H1 (cell line): ENCODE data around the gene SLC12A8. TPM values are rescaled to one million over a fixed set of nuclear protein-coding genes. Genes with fewer than 3 reads are reported as not detected.
A peak's percentile ranks its signal among the peaks of the same experiment; 100 is the strongest.

ENCODE experiments used
- CTCF ChIA-PET: fragments of 300-600 bp; sonication (Branson Sonifier 250); formaldehyde crosslinking; loops from one replicate; lab custom pipeline; 2021; ENCODE audit not compliant: partially characterized antibody; lab: Charles Lee
- POLR2A ChIA-PET: fragments of 300-600 bp; sonication (Branson Sonifier 250); formaldehyde crosslinking; loops from one replicate; lab custom pipeline; 2021; ENCODE audit warnings: inconsistent platforms; ENCODE audit not compliant: partially characterized antibody; lab: Charles Lee
- DNase-seq, 2 experiments: peaks; one replicate each; pipeline versions ENCODE4 v3.0.0 to v3.0.0-alpha.2; 2010 to 2022; ENCODE audit warnings: low spot score in 2 of 2, low read depth in 1 of 2, mixed read lengths in 1 of 2
- FAIRE-seq: peaks from 2 replicates; lab custom pipeline; 2011; peaks lifted over from hg19 to GRCh38; lab: Jason Lieb, UNC
- H2AFZ ChIP-seq: 2 replicates; pipeline ENCODE4 v1.8.1; 2012; ENCODE audit warnings: low read length, inconsistent platforms
- H2AK5ac ChIP-seq: 2 replicates; pipeline ENCODE4 v1.6.1; 2013; ENCODE audit warnings: low read depth, low read length
- H2BK120ac ChIP-seq: replicated peaks from 2 replicates; pipeline ENCODE3; 2013; ENCODE audit warnings: low read depth, low read length, inconsistent platforms
- H2BK12ac ChIP-seq: 2 replicates; pipeline ENCODE4 v1.6.1; 2013; ENCODE audit warnings: low read depth, low read length
- H2BK15ac ChIP-seq: 2 replicates; pipeline ENCODE4 v1.6.1; 2013; ENCODE audit warnings: low read length
- H2BK20ac ChIP-seq: 2 replicates; pipeline ENCODE4 v1.6.1; 2013; ENCODE audit warnings: low read length
- H2BK5ac ChIP-seq: 2 replicates; pipeline ENCODE4 v1.6.1; 2013; ENCODE audit warnings: low read depth, low read length
- H3K14ac ChIP-seq: 2 replicates; pipeline ENCODE4 v1.6.1; 2013; ENCODE audit warnings: inconsistent platforms; ENCODE audit not compliant: insufficient read length
- H3K18ac ChIP-seq: 2 replicates; pipeline ENCODE4 v1.6.1; 2013; ENCODE audit warnings: low read length; ENCODE audit errors: extremely low read depth
- H3K23ac ChIP-seq: 2 replicates; pipeline ENCODE4 v1.6.1; 2013; ENCODE audit warnings: inconsistent platforms; ENCODE audit not compliant: insufficient read length
- H3K23me2 ChIP-seq: 2 replicates; pipeline ENCODE4 v1.6.1; 2013; ENCODE audit warnings: low read depth, low read length
- H3K27ac ChIP-seq: 2 replicates; pipeline ENCODE4 v1.6.1; 2011; ENCODE audit warnings: low read depth, low read length, inconsistent platforms
- H3K27me3 ChIP-seq, 4 experiments: replicated peaks in 1 of 4; 1 replicate in 1 of 4; 2 replicates in 3 of 4; pipeline versions ENCODE4 v1.6.1 to v1.8.1; 2011 to 2013; ENCODE audit warnings: low read length in 3 of 4, mild to moderate bottlenecking in 3 of 4, inconsistent platforms in 2 of 4, mixed read lengths in 2 of 4, moderate library complexity in 1 of 4; ENCODE audit not compliant: control insufficient read depth in 3 of 4, insufficient read depth in 3 of 4; ENCODE audit errors: extremely low read depth in 1 of 4
- H3K36me3 ChIP-seq, 4 experiments: 2 replicates each; pipeline versions ENCODE4 v1.6.1 to v1.8.1; 2011 to 2013; ENCODE audit warnings: mild to moderate bottlenecking in 4 of 4, low read length in 3 of 4, moderate library complexity in 2 of 4, control low read depth in 1 of 4, inconsistent platforms in 1 of 4; ENCODE audit not compliant: insufficient read depth in 4 of 4, control insufficient read depth in 2 of 4
- H3K4ac ChIP-seq: replicated peaks from 2 replicates; pipeline ENCODE3; 2013; ENCODE audit warnings: low read length, low read depth, mixed read lengths, inconsistent platforms; ENCODE audit not compliant: insufficient read length
- H3K4me1 ChIP-seq, 4 experiments: replicated peaks in 1 of 4; 1 replicate in 1 of 4; 2 replicates in 3 of 4; pipeline versions ENCODE4 v1.6.1 to v1.8.1; 2011 to 2013; ENCODE audit warnings: low read length in 3 of 4, inconsistent platforms in 2 of 4, mixed read lengths in 1 of 4; ENCODE audit not compliant: insufficient read depth in 4 of 4, control insufficient read depth in 3 of 4
- H3K4me2 ChIP-seq, 2 experiments: 2 replicates each; pipeline versions ENCODE4 v1.6.1 to v1.8.1; 2011 to 2013; ENCODE audit warnings: low read depth in 2 of 2, low read length in 2 of 2, control low read depth in 1 of 2, inconsistent platforms in 1 of 2, mild to moderate bottlenecking in 1 of 2; ENCODE audit not compliant: insufficient read depth in 1 of 2
- H3K4me3 ChIP-seq, 4 experiments: fragments of 200-600, 300-600 bp in 1 of 4; sonication (generic), shearing (Covaris generic), sonication (Bioruptor Twin) in 1 of 4; 2 replicates each; pipeline versions ENCODE4 v1.5.1 to v1.8.1; 2011 to 2016; ENCODE audit warnings: low read length in 4 of 4, low read depth in 3 of 4, control low read depth in 2 of 4, inconsistent platforms in 2 of 4, mild to moderate bottlenecking in 2 of 4, mixed read lengths in 1 of 4, moderate library complexity in 1 of 4; ENCODE audit not compliant: insufficient read depth in 2 of 4; ENCODE audit errors: extremely low read depth in 1 of 4
- H3K56ac ChIP-seq: replicated peaks from 2 replicates; pipeline ENCODE3; 2013; ENCODE audit warnings: low read depth, mild to moderate bottlenecking, mixed read lengths, low read length, inconsistent platforms; ENCODE audit not compliant: insufficient read length
- H3K79me1 ChIP-seq: 2 replicates; pipeline ENCODE4 v1.6.1; 2013; ENCODE audit warnings: low read depth, low read length, control low read depth
- H3K79me2 ChIP-seq, 2 experiments: 2 replicates each; pipeline versions ENCODE4 v1.6.1 to v1.8.1; 2012 to 2013; ENCODE audit warnings: low read length in 2 of 2, mild to moderate bottlenecking in 2 of 2, inconsistent platforms in 1 of 2; ENCODE audit not compliant: insufficient read depth in 2 of 2, control insufficient read depth in 1 of 2
- H3K9ac ChIP-seq, 4 experiments: replicated peaks in 1 of 4; 1 replicate in 1 of 4; 2 replicates in 3 of 4; pipeline versions ENCODE4 v1.6.1 to v1.8.1; 2011 to 2013; ENCODE audit warnings: low read depth in 3 of 4, low read length in 3 of 4, control low read depth in 2 of 4, mild to moderate bottlenecking in 2 of 4, moderate library complexity in 2 of 4, inconsistent platforms in 1 of 4; ENCODE audit errors: extremely low read depth in 1 of 4
- H3K9me3 ChIP-seq, 2 experiments: 2 replicates each; pipeline versions ENCODE4 v1.6.1 to v1.8.1; 2012 to 2013; ENCODE audit warnings: mild to moderate bottlenecking in 2 of 2, moderate library complexity in 2 of 2, control low read depth in 1 of 2, inconsistent platforms in 1 of 2, low read depth in 1 of 2, low read length in 1 of 2, mixed read lengths in 1 of 2; ENCODE audit not compliant: insufficient read depth in 2 of 2
- H4K20me1 ChIP-seq, 2 experiments: replicated peaks in 1 of 2; 2 replicates each; pipeline versions ENCODE3 to v1.8.1; 2011 to 2013; ENCODE audit warnings: inconsistent platforms in 2 of 2, low read length in 2 of 2, mild to moderate bottlenecking in 1 of 2; ENCODE audit not compliant: insufficient read depth in 2 of 2, control insufficient read depth in 1 of 2
- H4K5ac ChIP-seq: 2 replicates; pipeline ENCODE4 v1.6.1; 2013; ENCODE audit warnings: low read length, low read depth, mixed read lengths, inconsistent platforms; ENCODE audit not compliant: insufficient read length
- H4K8ac ChIP-seq: 2 replicates; pipeline ENCODE4 v1.8.0; 2013; ENCODE audit warnings: mild to moderate bottlenecking, moderate library complexity, low read length, inconsistent platforms; ENCODE audit not compliant: insufficient read depth; ENCODE audit errors: extremely low read depth
- H4K91ac ChIP-seq: replicated peaks from 2 replicates; pipeline ENCODE3; 2013; ENCODE audit warnings: low read length, mixed read lengths, inconsistent platforms; ENCODE audit not compliant: insufficient read length
- ASH2L ChIP-seq: fragments of 200-600, 300-600 bp; sonication (generic); IDR thresholded peaks from one replicate; pipeline ENCODE4 v1.7.1; 2017; ENCODE audit warnings: low read length
- BACH1 ChIP-seq: IDR thresholded peaks from 2 replicates; pipeline ENCODE4 v1.6.1; 2012; ENCODE audit warnings: low read length, improper control_type of control experiment
- CEBPB ChIP-seq: IDR thresholded peaks from 2 replicates; pipeline ENCODE4 v1.6.1; 2012; ENCODE audit warnings: low read depth, low read length
- CHD2 ChIP-seq: IDR thresholded peaks from 2 replicates; pipeline ENCODE4 v1.6.1; 2012; ENCODE audit warnings: low read length, improper control_type of control experiment
- CREB1 ChIP-seq: IDR thresholded peaks from 2 replicates; pipeline ENCODE4 v1.6.1; 2012; ENCODE audit warnings: inconsistent platforms
- HDAC2 ChIP-seq, 2 experiments: fragments of 300-600 bp in 1 of 2; sonication (generic) in 1 of 2; IDR thresholded peaks; 2 replicates each; pipeline ENCODE4 v1.6.1; 2011 to 2012; ENCODE audit warnings: low read depth in 2 of 2, low read length in 2 of 2, mild to moderate bottlenecking in 2 of 2, moderate library complexity in 2 of 2, borderline replicate concordance in 1 of 2, inconsistent platforms in 1 of 2
- JUN ChIP-seq: IDR thresholded peaks from 2 replicates; pipeline ENCODE4 v1.6.1; 2011; ENCODE audit warnings: low read depth, mild to moderate bottlenecking, improper control_type of control experiment, low read length
- KDM1A ChIP-seq: fragments of 200-600, 300-600 bp; sonication (generic); IDR thresholded peaks from 2 replicates; pipeline ENCODE4 v1.7.1; 2016; ENCODE audit warnings: mild to moderate bottlenecking, low read length, borderline replicate concordance
- RAD21 ChIP-seq, 2 experiments: IDR thresholded peaks in 1 of 2; conservative IDR thresholded peaks in 1 of 2; 2 replicates each; pipeline ENCODE4 v1.6.1; 2011; ENCODE audit warnings: low read depth in 2 of 2, low read length in 2 of 2, improper control_type of control experiment in 1 of 2, inconsistent platforms in 1 of 2, mild to moderate bottlenecking in 1 of 2, moderate library complexity in 1 of 2
- SIRT6 ChIP-seq: IDR thresholded peaks from one replicate; pipeline ENCODE4 v1.7.1; 2012; ENCODE audit warnings: low read length, inconsistent platforms
- SP1 ChIP-seq: IDR thresholded peaks from 2 replicates; pipeline ENCODE4 v1.6.1; 2011; ENCODE audit warnings: low read depth, low read length
- TAF1 ChIP-seq: IDR thresholded peaks from 2 replicates; pipeline ENCODE4 v1.6.1; 2011; ENCODE audit warnings: mild to moderate bottlenecking, low read depth, low read length
- TCF12 ChIP-seq: IDR thresholded peaks from 2 replicates; pipeline ENCODE4 v1.6.1; 2011; ENCODE audit warnings: low read depth, mild to moderate bottlenecking, low read length
- WGBS, 2 experiments: shearing (Covaris generic) in 1 of 2; methylation state at CpG; one replicate each; pipeline versions ENCODE4 v1.1.6 to v1.1.7; 2013 to 2015; ENCODE audit warnings: low lambda C conversion rate in 2 of 2, mixed read lengths in 2 of 2, inconsistent platforms in 1 of 2, low coverage in 1 of 2, missing lambda C conversion rate in 1 of 2; ENCODE audit not compliant: insufficient replicate concordance in 2 of 2, insufficient coverage in 1 of 2, insufficient read length in 1 of 2; ENCODE audit errors: extremely low coverage in 1 of 2, missing lambda C conversion rate in 1 of 2; 5-methylcytosine and 5-hydroxymethylcytosine counted together
- polyA plus RNA-seq, 7 experiments: library from polyadenylated mRNA; depleted of rRNA in 3 of 7; stranded (reverse) in 5 of 7; unstranded in 2 of 7; fragments of >200 nt in 5 of 7; fragments of 200-250 nt in 2 of 7; gene quantifications; 1 replicate in 5 of 7; 2 replicates in 1 of 7; 4 replicates in 1 of 7; pipeline versions ENCODE4 v1.2.1 to v1.2.3, GENCODE V29; 2011 to 2013; ENCODE audit warnings: missing spikeins in 2 of 7, mixed read lengths in 2 of 7
- total RNA-seq: library from RNA; stranded (reverse); fragmentation: NEBNext Ultra II Directional; extraction: Animal tissue kit (Norgen Biotek cat#: 25700); gene quantifications from 2 replicates; pipeline ENCODE4 v1.2.1, GENCODE V29; 2021
- TF ChIP-seq, protein P1 (sequence below): IDR thresholded peaks from 2 replicates; pipeline ENCODE4 v1.6.1; 2012; ENCODE audit warnings: inconsistent platforms

Gene SLC12A8
- total and polyA plus RNA-seq, 2 of the 8 experiments (the other 6 are each of a cell fraction or from before 2014, with no cell fraction given): 13.7 to 14.4 TPM

DNA sequence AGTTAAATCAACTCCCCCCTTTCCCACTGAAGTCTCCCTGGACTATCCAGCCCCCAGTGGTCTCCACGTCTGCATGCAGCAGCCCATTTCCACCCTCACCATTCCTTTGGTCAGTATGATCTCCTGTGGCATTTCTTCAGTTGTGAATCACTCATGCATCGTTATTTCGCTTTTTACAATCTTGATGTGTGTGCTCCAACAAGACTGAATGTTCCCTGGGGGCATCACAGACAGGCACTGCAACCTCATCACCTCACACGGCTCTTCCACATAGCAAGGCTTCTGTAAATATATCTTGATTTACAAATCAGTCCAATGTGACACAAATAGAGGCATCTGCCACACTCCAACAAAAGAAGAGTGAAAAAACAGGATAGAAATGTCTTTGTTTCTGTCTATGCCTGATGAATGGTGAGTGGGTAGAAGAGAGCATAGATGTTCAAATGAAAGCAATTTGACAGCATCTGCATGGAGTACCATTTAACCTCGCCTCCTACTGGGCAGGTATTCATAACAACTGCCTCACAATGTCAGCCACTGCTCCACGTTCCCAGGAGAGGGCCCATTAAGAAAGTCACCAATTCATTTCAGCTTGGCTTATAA lies 162.0 kb downstream of the SLC12A8 start:
- Histone ChIP-seq H3K14ac (no peak overlapping the region), H3K23ac (no peak overlapping the region), H4K5ac (no peak overlapping the region), H3K36me3 (no peaks in the 10 kb centered on the region), H4K91ac (no peak overlapping the region), H2BK120ac (no peak overlapping the region), H3K27me3 (peaks cover 0 to 12% (median 4%) of the 10 kb centered on the region in 4 experiments; a peak in 4 of 7 replicates), H2BK12ac (no peak overlapping the region), H3K4me1 (peaks cover 14 to 30% (median 25%) of the 10 kb centered on the region in 4 experiments), H3K4ac (no peak overlapping the region), H3K9ac (no peak overlapping the region), H3K9me3 (no peaks in the 10 kb centered on the region), H3K79me1 (peaks cover 3% of the 10 kb centered on the region; the same call in 1 of the 2 replicates), H3K79me2 (no peaks in the 10 kb centered on the region), H3K27ac (no peak overlapping the region), H2BK20ac (no peak overlapping the region), H3K4me3 (no peak overlapping the region), H2BK5ac (no peak overlapping the region), H2AK5ac (no peak overlapping the region), H2BK15ac (no peak overlapping the region), H3K18ac (0 out of 2 replicates have a peak overlapping the region, but pooled peaks have one; percentile 10), H4K8ac (no peak overlapping the region), H2AFZ (no peak overlapping the region), H3K23me2 (peaks cover 6% of the 10 kb centered on the region; the same call in 1 of the 2 replicates), H4K20me1 (no peaks in the 10 kb centered on the region), H3K56ac (no peak overlapping the region), H3K4me2 (peak overlapping the region in 1 of 2 experiments; percentile 7; a peak in 2 of 4 replicates)
- ChIA-PET POLR2A (no interaction called here), CTCF (interaction anchor here (0.6 kb wide), 1 partner anchor 530 kb away, joined by 7 read pairs; no protein-coding TSS in a partner anchor)
- DNase-seq (no peak), FAIRE-seq (no peak)
- WGBS, 2 experiments: 70% methylated on average over 6 of the region's 6 CpGs; no CpG with 5 or more reads in 1 of the 2 experiments
- TF ChIP-seq RAD21 (IDR thresholded peaks at IDR 0.05 in 1 of 2, conservative IDR thresholded peaks at IDR 0.05 in 1 of 2; ENCODE audit: low read depth in 2 of 2, low read length in 2 of 2) (no peak), CEBPB (no peak), SP1 (no peak), TCF12 (no peak), KDM1A (no peak), BACH1 (no peak), TAF1 (no peak), ASH2L (no peak), CHD2 (no peak), HDAC2 (IDR thresholded peaks at IDR 0.05; ENCODE audit: borderline replicate concordance in 1 of 2, low read depth in 2 of 2, low read length in 2 of 2) (no peak), JUN (no peak), SIRT6 (no peak), CREB1 (no peak)
- TF ChIP-seq, protein P1, sequence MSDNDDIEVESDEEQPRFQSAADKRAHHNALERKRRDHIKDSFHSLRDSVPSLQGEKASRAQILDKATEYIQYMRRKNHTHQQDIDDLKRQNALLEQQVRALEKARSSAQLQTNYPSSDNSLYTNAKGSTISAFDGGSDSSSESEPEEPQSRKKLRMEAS: no peak
